PFSK-1 (cell line): ENCODE data around the gene TMTC2.

Experiments
- SIN3A ChIP-seq: IDR thresholded peaks from 2 replicates; pipeline ENCODE4 v1.6.1; 2012; ENCODE audit warnings: mild to moderate bottlenecking, low read length, moderate library complexity, borderline replicate concordance; ENCODE audit not compliant: insufficient read depth
- TAF1 ChIP-seq: IDR thresholded peaks from 2 replicates; pipeline ENCODE4 v1.6.1; 2012; ENCODE audit warnings: low read length, control low read depth, borderline replicate concordance; ENCODE audit not compliant: insufficient read depth

- TF ChIP-seq SIN3A: no peak
- TF ChIP-seq TAF1: no peak
These were observed 445.7 kb downstream of the TMTC2 start for GRCh38 chr12:83132360-83132759.
